K562 (cell line): ENCODE results near the gene PHOX2A.

Experiments
- BRF1 ChIP-seq: IDR thresholded peaks from 3 replicates; pipeline ENCODE4 v1.6.1; 2011; ENCODE audit warnings: borderline replicate concordance, mild to moderate bottlenecking; ENCODE audit not compliant: insufficient read length; ENCODE audit errors: extremely low read depth
- CEBPG ChIP-seq, 3 experiments: fragments of 200-800 bp in 1 of 3; sonication (Bioruptor generic) in 1 of 3; sonication (generic) in 1 of 3; formaldehyde crosslinking in 1 of 3; IDR thresholded peaks in 2 of 3; conservative IDR thresholded peaks in 1 of 3; 2 replicates each; pipeline versions ENCODE4 v1.6.1 to v1.8.0; 2016 to 2022; ENCODE audit warnings: missing compliant biosample characterization in 2 of 3, missing genetic modification characterization in 2 of 3, mild to moderate bottlenecking in 1 of 3, missing genetic modification reagents in 1 of 3
- EP300 ChIP-seq: IDR thresholded peaks from 2 replicates; pipeline ENCODE4 v1.6.1; 2012; ENCODE audit warnings: low read length, improper control_type of control experiment
- HDAC2 ChIP-seq: fragments of 450-650 bp; IDR thresholded peaks from 2 replicates; pipeline ENCODE4 v1.6.1; 2016; ENCODE audit warnings: mild to moderate bottlenecking
- JUNB ChIP-seq: fragments of 450-650 bp; formaldehyde crosslinking; conservative IDR thresholded peaks from 2 replicates; pipeline ENCODE4 v1.4.0; 2020; ENCODE audit warnings: mild to moderate bottlenecking
- POLR3A ChIP-seq: IDR thresholded peaks from 2 replicates; pipeline ENCODE4 v1.6.1; 2011; ENCODE audit warnings: borderline replicate concordance, mild to moderate bottlenecking, moderate library complexity; ENCODE audit not compliant: insufficient read length, insufficient read depth; ENCODE audit errors: extremely low read depth
- SPI1 ChIP-seq: IDR thresholded peaks from 2 replicates; pipeline ENCODE4 v1.6.1; 2011; ENCODE audit warnings: low read depth, low read length, control low read depth, borderline replicate concordance
- TF ChIP-seq, protein P1 (sequence below): sonication (generic); formaldehyde crosslinking; IDR thresholded peaks from 2 replicates; pipeline ENCODE4 v1.5.0; 2020; ENCODE audit warnings: missing genetic modification reagents
- TF ChIP-seq, protein P2 (sequence below), 3 experiments: IDR thresholded peaks in 2 of 3; conservative IDR thresholded peaks in 1 of 3; 2 replicates each; pipeline ENCODE4 v1.5.1; 2011 to 2012; ENCODE audit warnings: low read length in 3 of 3, mild to moderate bottlenecking in 3 of 3, control low read depth in 2 of 3, improper control_type of control experiment in 1 of 3, inconsistent platforms in 1 of 3, low read depth in 1 of 3, mixed read lengths in 1 of 3, moderate library complexity in 1 of 3; ENCODE audit not compliant: insufficient read depth in 2 of 3

DNA sequence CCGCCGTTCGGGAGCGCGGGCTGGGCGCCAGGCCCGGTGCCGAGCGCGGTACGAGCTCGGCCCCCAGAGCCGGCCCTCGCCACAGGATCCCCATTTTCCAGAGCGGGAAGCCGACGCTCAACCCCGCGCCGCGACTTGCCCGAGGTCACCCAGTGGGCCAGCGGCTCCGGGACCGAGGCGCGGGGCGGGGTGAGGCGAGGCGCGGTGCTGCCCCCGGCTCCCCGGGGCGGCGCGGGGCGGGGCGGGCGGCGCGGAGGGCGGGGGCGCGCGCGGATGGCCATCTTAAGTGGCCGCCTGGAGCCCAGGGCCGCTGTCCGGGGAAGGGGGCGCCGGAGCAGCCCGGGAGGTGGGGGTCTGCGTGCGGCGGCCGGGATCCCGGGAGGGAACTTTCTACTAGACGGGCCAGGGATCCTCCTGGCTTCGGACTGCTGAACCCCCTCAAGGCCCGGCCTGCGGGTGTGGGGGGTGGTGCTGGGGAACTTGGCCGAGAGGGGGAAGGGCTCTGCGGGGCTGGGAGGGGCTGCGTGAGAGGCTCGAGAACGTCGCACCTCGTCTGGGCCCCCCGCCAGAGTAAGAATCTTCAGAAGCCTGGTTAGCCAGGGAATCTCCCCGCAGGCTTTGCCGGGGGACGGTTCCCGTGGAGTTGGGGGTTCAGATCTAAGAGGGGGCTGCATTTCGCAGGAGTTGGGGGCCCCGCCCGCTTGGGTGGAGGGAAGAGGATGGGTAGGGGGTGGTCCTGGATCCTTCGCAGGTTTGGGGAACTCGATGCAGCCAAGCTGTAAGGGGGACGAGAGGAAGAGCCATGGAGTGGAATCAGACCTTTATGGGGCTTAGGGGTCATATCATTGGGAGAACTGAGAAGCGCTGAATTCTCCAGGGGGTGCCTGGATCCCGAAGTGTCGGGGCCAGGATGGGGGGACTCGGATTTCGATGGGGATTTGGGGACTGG, 20.1 kb downstream of the PHOX2A start:
- TF ChIP-seq JUNB (no peak), SPI1 (no peak), HDAC2 (no peak; the same call in 1 of the 2 replicates), POLR3A (no peak), EP300 (no peak), BRF1 (no peak), CEBPG (CRISPR knock-in tag; IDR thresholded peaks at IDR 0.05) (no peak), CEBPG (tag; conservative IDR thresholded peaks at IDR 0.05 in 1 of 2, IDR thresholded peaks at IDR 0.05 in 1 of 2) (no peak)
- TF ChIP-seq, protein P1, sequence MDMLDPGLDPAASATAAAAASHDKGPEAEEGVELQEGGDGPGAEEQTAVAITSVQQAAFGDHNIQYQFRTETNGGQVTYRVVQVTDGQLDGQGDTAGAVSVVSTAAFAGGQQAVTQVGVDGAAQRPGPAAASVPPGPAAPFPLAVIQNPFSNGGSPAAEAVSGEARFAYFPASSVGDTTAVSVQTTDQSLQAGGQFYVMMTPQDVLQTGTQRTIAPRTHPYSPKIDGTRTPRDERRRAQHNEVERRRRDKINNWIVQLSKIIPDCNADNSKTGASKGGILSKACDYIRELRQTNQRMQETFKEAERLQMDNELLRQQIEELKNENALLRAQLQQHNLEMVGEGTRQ (CRISPR knock-in tag): no peak
- TF ChIP-seq, protein P2, sequence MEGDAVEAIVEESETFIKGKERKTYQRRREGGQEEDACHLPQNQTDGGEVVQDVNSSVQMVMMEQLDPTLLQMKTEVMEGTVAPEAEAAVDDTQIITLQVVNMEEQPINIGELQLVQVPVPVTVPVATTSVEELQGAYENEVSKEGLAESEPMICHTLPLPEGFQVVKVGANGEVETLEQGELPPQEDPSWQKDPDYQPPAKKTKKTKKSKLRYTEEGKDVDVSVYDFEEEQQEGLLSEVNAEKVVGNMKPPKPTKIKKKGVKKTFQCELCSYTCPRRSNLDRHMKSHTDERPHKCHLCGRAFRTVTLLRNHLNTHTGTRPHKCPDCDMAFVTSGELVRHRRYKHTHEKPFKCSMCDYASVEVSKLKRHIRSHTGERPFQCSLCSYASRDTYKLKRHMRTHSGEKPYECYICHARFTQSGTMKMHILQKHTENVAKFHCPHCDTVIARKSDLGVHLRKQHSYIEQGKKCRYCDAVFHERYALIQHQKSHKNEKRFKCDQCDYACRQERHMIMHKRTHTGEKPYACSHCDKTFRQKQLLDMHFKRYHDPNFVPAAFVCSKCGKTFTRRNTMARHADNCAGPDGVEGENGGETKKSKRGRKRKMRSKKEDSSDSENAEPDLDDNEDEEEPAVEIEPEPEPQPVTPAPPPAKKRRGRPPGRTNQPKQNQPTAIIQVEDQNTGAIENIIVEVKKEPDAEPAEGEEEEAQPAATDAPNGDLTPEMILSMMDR (IDR thresholded peaks at IDR 0.05 in 2 of 3, conservative IDR thresholded peaks at IDR 0.05 in 1 of 3; ENCODE audit: insufficient read depth in 2 of 3, low read depth in 1 of 3, low read length in 3 of 3): no peak
